Chondrocyte (in vitro differentiated cells): ENCODE measurements around the gene NDUFB10. TPM values are rescaled to one million over a fixed set of nuclear protein-coding genes. Genes with fewer than 3 reads are reported as not detected.

Experiments
- DNase-seq: peaks from one replicate; pipeline ENCODE4 v3.0.0; 2021; ENCODE audit warnings: mixed read lengths, low spot score
- H3K27ac Mint-ChIP-seq: one replicate; pipeline ENCODE4 v1.8.0; 2021; ENCODE audit warnings: mild to moderate bottlenecking, moderate library complexity, mixed read lengths; ENCODE audit not compliant: unreplicated experiment
- H3K27me3 Mint-ChIP-seq: 2 replicates; pipeline ENCODE4 v1.8.0; 2021; ENCODE audit warnings: low read depth, mixed read lengths
- H3K36me3 Mint-ChIP-seq: 2 replicates; pipeline ENCODE4 v1.8.0; 2021; ENCODE audit warnings: low read depth, mixed read lengths
- H3K4me1 Mint-ChIP-seq: 2 replicates; pipeline ENCODE4 v1.8.0; 2021; ENCODE audit warnings: low read depth, mild to moderate bottlenecking, mixed read lengths
- H3K4me3 Mint-ChIP-seq: one replicate; pipeline ENCODE4 v1.8.0; 2021; ENCODE audit warnings: mild to moderate bottlenecking, moderate library complexity, mixed read lengths; ENCODE audit not compliant: unreplicated experiment
- H3K9me3 Mint-ChIP-seq: 2 replicates; pipeline ENCODE4 v1.8.0; 2021; ENCODE audit warnings: low read depth, mixed read lengths
- total RNA-seq: library from RNA; stranded (reverse); gene quantifications from 3 replicates; pipeline ENCODE4 v1.2.1, GENCODE V29; 2021
- TF ChIP-seq, protein P1 (sequence below): fragments of 200-600 bp; sonication (generic); IDR thresholded peaks from 2 replicates; pipeline ENCODE4 v1.5.0; 2021; ENCODE audit warnings: antibody characterized with exemption, mild to moderate bottlenecking, moderate library complexity

The NDUFB10 gene
- total RNA-seq, 1 donor from 2014 or later: 97.9 TPM

DNA sequence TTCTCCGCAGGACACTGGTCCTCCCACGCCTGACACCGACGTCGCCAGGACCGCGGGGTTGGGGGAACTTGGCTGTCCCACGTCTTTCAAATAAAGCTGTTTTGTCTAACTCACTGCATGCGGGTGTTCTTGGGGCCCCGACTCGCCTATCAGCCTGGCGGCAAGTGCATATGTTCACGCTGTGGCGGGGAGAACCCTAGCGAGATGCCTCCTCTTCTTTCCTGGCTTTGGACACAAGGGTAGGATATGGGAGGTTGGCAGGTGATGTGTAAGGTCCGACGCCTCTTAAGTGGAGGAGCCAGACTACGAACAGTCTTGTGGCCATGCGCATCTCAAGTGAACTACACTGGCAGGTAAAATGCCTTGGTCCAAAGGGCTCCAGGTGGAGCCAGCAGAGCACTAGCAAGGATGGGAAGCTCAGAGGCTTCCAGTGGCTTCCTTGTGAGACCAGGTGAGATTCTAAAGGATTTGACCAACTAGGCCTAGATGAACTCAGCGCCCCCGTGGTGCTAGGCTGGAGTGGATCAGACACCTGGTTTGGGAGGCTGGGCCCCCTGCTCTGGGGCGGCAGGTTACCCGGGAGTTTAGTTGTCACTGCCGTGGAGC, 6.2 kb downstream of the NDUFB10 start:
- DNase-seq: no peak
- peak overlapping the region; percentile 89 for H3K27ac Mint-ChIP-seq
- TF ChIP-seq, protein P1, sequence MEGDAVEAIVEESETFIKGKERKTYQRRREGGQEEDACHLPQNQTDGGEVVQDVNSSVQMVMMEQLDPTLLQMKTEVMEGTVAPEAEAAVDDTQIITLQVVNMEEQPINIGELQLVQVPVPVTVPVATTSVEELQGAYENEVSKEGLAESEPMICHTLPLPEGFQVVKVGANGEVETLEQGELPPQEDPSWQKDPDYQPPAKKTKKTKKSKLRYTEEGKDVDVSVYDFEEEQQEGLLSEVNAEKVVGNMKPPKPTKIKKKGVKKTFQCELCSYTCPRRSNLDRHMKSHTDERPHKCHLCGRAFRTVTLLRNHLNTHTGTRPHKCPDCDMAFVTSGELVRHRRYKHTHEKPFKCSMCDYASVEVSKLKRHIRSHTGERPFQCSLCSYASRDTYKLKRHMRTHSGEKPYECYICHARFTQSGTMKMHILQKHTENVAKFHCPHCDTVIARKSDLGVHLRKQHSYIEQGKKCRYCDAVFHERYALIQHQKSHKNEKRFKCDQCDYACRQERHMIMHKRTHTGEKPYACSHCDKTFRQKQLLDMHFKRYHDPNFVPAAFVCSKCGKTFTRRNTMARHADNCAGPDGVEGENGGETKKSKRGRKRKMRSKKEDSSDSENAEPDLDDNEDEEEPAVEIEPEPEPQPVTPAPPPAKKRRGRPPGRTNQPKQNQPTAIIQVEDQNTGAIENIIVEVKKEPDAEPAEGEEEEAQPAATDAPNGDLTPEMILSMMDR: no peak
- peaks cover 15% of the 10 kb centered on the region for H3K36me3 Mint-ChIP-seq
- H3K4me3 Mint-ChIP-seq: peak overlapping the region; percentile 87
- H3K27me3 Mint-ChIP-seq: no peaks in the 10 kb centered on the region
- peaks cover 41% of the 10 kb centered on the region for H3K4me1 Mint-ChIP-seq
- H3K9me3 Mint-ChIP-seq: no peaks in the 10 kb centered on the region

DNA sequence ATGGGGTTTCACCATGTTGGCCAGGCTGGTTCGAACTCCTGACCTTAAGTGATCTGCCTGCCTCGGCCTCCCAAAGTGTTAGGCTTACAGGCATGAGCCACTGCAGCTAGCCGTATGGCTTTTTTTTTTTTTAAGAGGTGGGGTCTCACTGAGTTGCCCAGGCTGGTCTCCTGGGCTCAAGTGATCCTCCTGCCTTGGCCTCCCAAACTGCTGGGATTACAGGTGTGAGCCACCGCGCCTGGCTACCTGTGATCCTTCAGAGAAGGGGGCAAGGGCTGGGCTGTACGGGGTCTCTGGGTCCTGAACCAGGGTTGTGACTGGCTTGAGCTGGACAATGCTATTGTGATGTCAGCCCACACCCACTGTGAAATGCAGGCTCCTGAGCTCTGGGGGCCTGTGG, 7.1 kb downstream of the NDUFB10 start, which contains the start of gene RNF151:
Gene RNF151, plus strand, starts transcription at position 397 of the 400 bp plus-strand sequence. CDS start 26 bp downstream, outside the sequence.
- no peaks in the 10 kb centered on the region for H3K27me3 Mint-ChIP-seq
- peak within 1 kb of the TSS; percentile 89 for H3K27ac Mint-ChIP-seq
- peak within 1 kb of the TSS; percentile 87 for H3K4me3 Mint-ChIP-seq
- TF ChIP-seq, protein P1: no peak
- H3K4me1 Mint-ChIP-seq: peaks cover 39% of the 10 kb centered on the region
- H3K9me3 Mint-ChIP-seq: no peaks in the 10 kb centered on the region
- peaks cover 15% of the 10 kb centered on the region for H3K36me3 Mint-ChIP-seq
- DNase-seq: no peak

DNA sequence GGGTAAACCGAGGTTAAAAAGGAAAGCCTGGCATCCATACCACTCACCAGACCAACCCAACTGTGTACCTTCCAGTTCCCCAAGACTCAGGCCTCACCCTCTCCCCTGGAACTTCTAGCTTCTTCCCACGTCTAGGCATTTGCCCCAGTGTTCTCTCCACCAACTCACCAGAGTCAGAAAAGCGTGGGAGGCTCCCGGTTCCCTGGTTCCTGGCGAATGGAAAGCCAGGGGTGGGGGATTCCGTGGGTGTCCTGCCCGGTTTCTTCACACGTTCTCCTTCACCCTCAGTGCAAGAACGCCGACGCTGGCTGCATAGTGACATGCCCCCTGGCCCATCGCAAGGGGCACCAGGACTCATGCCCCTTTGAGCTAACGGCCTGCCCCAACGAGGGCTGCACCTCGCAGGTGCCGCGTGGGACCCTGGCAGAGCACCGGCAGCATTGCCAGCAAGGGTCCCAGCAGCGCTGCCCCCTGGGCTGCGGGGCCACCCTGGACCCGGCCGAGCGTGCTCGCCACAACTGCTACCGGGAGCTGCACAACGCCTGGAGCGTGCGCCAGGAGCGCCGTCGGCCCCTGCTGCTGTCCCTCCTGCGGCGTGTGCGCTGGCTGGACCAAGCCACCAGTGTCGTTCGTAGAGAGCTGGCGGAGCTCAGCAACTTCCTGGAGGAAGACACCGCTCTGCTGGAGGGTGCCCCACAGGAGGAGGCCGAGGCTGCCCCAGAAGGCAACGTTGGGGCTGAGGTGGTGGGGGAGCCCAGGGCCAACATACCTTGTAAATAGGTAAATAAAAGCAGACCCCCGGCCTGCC, 9.0 kb downstream of the NDUFB10 start:
- Mint-ChIP-seq H3K27ac (no peak overlapping the region), H3K4me3 (no peak overlapping the region), H3K27me3 (no peaks in the 10 kb centered on the region), H3K9me3 (no peaks in the 10 kb centered on the region), H3K4me1 (peaks cover 38% of the 10 kb centered on the region), H3K36me3 (peaks cover 7% of the 10 kb centered on the region)
- peak; percentile 91 for DNase-seq
- TF ChIP-seq, protein P1: no peak

DNA sequence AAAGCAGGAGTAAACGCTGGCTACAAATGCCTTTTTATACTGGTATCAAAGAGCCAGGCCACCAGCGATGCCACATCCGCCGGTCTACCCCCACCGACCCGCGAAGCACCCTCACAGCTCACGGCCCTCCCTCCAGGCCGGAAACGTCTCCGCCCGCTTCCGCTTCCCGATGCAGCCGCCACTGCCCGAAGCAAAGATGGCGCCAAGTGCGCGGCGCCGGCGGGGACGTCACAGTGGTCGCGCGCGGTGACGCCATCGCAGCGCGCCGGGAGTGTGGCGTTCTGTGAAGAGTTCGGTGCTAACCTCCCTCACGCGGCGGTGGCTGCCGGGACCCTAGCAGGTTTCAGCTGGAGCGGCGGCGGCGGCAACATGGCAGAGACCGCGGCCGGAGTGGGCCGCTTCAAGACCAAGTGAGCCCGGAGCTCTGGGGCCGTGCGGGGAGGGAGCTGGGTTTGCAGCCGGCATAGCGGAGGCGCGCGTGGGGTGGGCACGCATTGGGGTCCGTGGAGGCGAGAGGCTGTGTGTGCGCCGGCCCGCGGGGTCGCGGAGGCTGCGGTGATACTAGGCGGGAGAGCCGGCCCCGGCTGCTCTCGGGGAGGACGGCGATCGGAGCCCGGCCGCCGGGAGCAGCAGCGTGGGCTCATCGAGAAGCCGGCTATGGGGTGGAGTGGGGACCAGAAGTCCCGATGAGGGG, 12.6 kb downstream of the NDUFB10 start, which contains the start of gene TBL3:
Gene TBL3, plus strand, starts transcription at position 258 of the 694 bp plus-strand sequence. Its CDS starts 112 bp downstream, at position 370.
- H3K27ac Mint-ChIP-seq: peak within 1 kb of the TSS; percentile 97
- no peaks in the 10 kb centered on the region for H3K27me3 Mint-ChIP-seq
- H3K4me1 Mint-ChIP-seq: peaks cover 24% of the 10 kb centered on the region
- no peaks in the 10 kb centered on the region for H3K9me3 Mint-ChIP-seq
- peaks cover 10% of the 10 kb centered on the region for H3K36me3 Mint-ChIP-seq
- H3K4me3 Mint-ChIP-seq: peak within 1 kb of the TSS; percentile 96
- TF ChIP-seq, protein P1: no peak
- peak; percentile 97 for DNase-seq

DNA sequence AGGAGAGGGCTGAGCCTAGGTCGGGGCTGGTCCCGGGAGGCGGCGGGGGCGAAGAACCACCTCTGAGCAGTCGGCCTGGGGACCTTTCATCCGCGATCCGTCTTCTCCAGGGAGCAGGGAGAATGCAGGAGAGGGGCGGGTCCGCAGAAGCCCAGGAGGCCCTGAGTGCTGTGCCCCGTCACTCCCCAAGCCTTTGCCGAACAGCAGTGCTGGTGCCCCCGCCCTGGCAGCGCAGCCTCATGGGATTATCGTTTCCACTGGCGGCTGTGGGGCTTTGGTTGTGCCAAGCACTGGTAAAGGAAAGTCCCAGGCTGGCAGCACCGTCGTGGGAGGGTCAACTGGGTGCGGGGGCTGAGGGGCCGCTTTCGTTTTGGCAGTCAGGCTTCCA, 13.1 kb downstream of the NDUFB10 start:
- TF ChIP-seq, protein P1: no peak
- Mint-ChIP-seq H3K27ac (no peak overlapping the region), H3K9me3 (no peaks in the 10 kb centered on the region), H3K36me3 (peaks cover 11% of the 10 kb centered on the region), H3K4me3 (peak overlapping the region; percentile 96), H3K4me1 (peaks cover 24% of the 10 kb centered on the region), H3K27me3 (no peaks in the 10 kb centered on the region)
- DNase-seq: no peak
